NT2/D1 (cell line): Measurements from ENCODE around the gene PAPPA2.

Source experiments
- SUZ12 ChIP-seq: IDR thresholded peaks from 2 replicates; pipeline ENCODE4 v1.6.1; 2011; ENCODE audit not compliant: insufficient read length, insufficient read depth; ENCODE audit errors: extremely low read depth
- ZNF274 ChIP-seq: IDR thresholded peaks from 2 replicates; pipeline ENCODE4 v1.6.1; 2011; ENCODE audit warnings: mild to moderate bottlenecking, low read depth, low read length

- TF ChIP-seq ZNF274 (no peak), SUZ12 (no peak)
Measured at GRCh38 chr1:176768532-176768931, 305.6 kb downstream of the PAPPA2 start.
